Neural progenitor cell (in vitro differentiated cells): ENCODE data around the gene KLK4.

Experiments used
- CTCF ChIP-seq: fragments of 200-600 bp; sonication (generic); IDR thresholded peaks from 2 replicates; pipeline ENCODE4 v1.5.1; 2017; ENCODE audit warnings: antibody characterized with exemption, mild to moderate bottlenecking
- EZH2phosphoT487 ChIP-seq: fragments of 200-600 bp; sonication (generic); IDR thresholded peaks from 2 replicates; pipeline ENCODE4 v1.6.1; 2017; ENCODE audit warnings: antibody characterized with exemption

DNA sequence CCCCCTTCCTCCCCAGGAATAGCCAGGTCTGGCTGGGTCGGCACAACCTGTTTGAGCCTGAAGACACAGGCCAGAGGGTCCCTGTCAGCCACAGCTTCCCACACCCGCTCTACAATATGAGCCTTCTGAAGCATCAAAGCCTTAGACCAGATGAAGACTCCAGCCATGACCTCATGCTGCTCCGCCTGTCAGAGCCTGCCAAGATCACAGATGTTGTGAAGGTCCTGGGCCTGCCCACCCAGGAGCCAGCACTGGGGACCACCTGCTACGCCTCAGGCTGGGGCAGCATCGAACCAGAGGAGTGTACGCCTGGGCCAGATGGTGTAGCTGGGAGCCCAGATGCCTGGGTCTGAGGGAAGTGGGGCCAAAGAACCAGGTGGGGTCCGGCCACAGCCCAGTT, 34.7 kb downstream of the KLK4 start:
- no peak for TF ChIP-seq CTCF
- no peak for TF ChIP-seq EZH2phosphoT487
